GM10266 (cell line): ENCODE data around the gene CYB5RL.
"Not testable (repeated sequence)": the region's sequence is repeated elsewhere in the genome, so short reads cannot be mapped to it uniquely, and the experiment has no call there.

ENCODE experiments used
- DNase-seq: peaks from one replicate; pipeline ENCODE4 v3.0.0; 2012; ENCODE audit errors: extremely low spot score
- TF ChIP-seq, protein P1 (sequence below): IDR thresholded peaks from 2 replicates; pipeline ENCODE4 v1.5.1; 2012; ENCODE audit warnings: mild to moderate bottlenecking, low read depth; ENCODE audit not compliant: control insufficient read depth, insufficient read depth; ENCODE audit errors: missing control alignments

CYB5RL gene

DNA sequence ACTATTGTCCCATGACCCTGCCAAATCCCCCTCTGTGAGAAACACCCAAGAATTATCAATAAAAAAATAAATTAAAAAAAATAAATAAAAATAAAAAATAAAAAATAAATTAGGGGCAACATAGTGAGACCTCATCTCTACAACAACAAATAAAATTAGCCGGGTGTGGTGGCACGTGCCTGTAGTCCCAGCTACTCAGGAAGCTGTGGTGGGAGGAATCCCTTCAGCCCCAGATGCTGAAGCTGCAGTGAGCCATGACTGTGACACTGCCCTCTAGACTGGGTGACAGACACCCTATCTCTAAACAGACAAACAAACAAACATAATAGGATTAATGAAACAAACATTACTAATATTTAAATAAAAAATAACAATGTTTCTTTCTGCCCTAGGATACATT lies 34.5 kb upstream of the CYB5RL start:
- no peak for DNase-seq
- TF ChIP-seq, protein P1, sequence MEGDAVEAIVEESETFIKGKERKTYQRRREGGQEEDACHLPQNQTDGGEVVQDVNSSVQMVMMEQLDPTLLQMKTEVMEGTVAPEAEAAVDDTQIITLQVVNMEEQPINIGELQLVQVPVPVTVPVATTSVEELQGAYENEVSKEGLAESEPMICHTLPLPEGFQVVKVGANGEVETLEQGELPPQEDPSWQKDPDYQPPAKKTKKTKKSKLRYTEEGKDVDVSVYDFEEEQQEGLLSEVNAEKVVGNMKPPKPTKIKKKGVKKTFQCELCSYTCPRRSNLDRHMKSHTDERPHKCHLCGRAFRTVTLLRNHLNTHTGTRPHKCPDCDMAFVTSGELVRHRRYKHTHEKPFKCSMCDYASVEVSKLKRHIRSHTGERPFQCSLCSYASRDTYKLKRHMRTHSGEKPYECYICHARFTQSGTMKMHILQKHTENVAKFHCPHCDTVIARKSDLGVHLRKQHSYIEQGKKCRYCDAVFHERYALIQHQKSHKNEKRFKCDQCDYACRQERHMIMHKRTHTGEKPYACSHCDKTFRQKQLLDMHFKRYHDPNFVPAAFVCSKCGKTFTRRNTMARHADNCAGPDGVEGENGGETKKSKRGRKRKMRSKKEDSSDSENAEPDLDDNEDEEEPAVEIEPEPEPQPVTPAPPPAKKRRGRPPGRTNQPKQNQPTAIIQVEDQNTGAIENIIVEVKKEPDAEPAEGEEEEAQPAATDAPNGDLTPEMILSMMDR = no peak

DNA sequence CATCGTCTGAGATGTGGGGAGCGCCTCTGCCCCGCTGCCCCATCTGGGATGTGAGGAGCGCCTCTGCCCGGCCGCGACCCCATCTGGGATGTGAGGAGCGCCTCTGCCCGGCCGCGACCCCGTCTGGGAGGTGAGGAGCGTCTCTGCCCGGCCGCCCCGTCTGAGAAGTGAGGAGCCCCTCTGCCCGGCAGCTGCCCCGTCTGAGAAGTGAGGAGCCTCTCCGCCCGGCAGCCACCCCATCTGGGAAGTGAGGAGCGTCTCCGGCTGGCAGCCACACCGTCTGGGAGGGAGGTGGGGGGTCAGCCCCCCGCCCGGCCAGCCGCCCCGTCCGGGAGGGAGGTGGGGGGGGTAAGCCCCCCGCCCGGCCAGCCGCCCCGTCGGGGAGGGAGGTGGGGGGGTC lies 33.4 kb upstream of the CYB5RL start:
- not testable (repeated sequence) for DNase-seq

DNA sequence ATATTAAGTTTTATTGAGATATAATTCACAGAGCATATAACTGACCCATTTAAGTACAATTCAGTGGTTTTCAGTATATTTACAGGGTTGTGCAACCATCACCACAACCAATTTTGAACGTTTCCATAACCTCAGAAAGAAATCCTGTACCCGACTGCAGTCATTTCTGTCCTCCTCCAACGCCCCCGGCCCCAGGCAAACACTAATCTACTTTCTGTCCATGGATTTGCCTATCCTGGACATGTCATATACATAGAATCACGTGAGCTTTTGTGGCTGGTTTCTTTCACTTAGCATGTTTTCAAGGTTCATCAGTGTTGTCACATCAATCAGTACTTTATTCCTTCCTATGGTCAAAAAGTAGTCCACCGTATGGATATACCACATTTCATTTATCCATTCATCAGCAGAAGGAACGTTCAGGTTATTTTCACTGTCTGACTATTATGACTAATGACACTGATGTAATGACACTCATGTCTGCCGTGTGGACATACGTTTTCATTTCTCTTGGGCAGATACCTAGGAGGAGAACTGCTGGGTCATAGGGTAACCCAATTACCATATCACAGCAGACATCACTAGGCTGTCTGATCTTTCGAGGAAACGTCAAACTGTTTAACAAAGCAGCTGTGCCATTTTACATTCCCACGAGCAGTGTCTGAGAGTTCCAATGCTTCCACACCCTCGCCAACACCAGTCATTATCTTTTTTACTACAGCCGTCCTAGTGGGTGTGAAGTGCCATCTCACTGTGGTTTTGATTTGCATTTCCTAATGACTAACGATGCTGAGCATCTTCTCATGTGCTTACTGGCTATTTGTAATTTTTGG lies 30.9 kb upstream of the CYB5RL start:
- TF ChIP-seq, protein P1 = no peak
- no peak for DNase-seq

DNA sequence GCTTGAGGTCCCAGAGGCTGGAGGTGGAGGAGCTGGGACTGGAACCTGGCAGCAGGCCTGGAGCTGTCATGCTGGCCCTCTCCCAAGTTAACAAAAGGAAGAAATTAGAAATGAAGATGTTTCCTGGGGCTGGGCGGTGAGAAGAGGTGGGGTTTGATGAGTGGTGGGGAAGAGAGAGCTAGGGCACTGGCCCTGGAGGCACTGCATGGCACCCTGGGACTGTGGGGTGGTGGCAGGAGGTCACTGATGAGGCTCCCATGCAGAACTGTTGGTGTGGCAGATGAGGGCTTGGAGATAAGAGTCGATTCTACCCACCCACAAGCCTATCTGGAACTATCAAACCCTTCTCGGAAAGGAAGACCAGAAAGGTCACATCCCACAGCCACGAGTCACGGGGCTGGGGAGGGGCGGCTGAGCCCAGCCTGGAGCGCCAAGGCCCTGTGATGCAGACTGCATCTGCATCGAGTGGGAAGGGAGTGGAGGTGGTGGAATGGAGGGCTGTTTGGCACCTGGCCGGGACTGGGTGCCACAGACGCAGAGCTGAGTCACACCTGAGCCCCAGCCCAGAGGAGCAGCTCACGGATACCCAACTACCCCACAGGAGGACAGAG lies 29.6 kb upstream of the CYB5RL start:
- TF ChIP-seq, protein P1 = no peak
- DNase-seq = no peak

DNA sequence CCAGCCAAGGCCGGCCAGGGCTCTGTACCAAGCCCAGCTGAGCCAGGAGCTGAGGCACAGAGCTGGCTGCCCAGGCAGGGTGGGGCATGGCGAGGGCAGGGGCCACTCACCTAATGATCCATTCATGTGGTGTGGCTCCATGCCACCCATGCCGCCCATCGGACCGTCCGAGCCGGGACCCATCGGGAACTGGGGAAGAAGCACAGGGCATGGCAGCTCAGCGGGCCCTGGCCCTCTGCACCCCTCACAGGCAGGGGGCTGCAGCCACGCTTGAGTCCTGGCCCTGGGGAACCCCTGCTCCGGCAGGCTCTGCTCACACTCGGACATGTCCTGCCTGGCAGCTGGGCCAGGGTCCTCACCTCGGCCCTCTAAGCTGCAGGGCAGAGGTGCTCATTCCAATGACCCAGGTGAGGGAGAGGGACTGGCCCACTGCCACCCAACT lies 28.8 kb upstream of the CYB5RL start:
- DNase-seq = no peak
- TF ChIP-seq, protein P1 = no peak

DNA sequence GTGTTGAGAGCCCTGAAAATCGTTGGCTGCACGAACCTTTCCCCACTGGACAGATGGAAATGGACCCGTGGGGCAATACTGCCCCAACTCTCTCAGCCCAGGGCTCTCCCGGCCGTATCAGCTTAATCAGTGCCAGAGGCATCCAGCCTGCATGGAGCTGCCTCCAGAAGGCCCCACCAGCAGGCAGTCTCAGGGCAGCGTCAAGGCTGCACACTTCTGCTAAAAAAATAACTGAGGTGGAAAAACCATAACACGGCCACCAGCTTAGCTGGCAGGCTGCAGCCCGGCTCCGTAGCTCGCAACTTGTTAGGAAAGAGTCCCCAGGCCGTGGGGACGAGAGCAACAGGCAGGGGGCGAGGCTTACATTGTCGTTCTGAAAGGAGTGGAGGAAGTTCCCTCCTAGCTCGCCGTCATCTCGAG lies 28.1 kb upstream of the CYB5RL start:
- DNase-seq = no peak
- TF ChIP-seq, protein P1 = no peak

DNA sequence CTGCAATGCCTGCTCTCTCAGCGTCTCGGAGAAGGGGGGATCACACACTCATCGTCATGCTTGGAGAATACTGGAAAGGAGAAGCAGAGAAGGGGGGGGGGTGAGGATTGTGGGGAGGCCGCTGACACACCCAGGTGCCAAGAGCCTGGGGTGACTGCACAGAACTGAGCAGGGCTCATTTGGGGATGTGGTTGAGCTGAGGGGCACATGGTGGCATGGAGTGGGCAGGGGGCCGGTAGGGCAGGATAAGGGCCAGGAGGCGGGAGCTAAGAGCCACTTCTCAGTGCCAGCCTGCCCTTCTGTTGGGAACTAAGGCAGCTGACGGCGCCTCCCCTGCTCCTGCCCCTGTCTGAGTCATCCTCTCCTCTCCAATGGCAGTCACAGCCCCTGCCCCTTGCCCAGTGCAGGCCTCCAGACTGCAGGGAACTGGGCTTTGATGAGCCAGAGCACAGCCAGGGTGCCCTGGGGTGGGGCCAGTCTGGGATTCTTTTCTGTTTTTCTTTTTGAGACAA lies 27.3 kb upstream of the CYB5RL start:
- TF ChIP-seq, protein P1 = no peak

More for the DNA sequence above, 27.3 kb upstream of the CYB5RL start:
- no peak for DNase-seq
